Nephron progenitor cell (in vitro differentiated cells): ENCODE results near the gene ITPRIP.

Experiments used
- DNase-seq: peaks from one replicate; pipeline ENCODE4 v3.0.0; 2021
- H3K27ac Mint-ChIP-seq: 2 replicates; pipeline ENCODE4 v1.8.0; 2021; ENCODE audit warnings: mild to moderate bottlenecking, moderate library complexity, mixed read lengths
- H3K27me3 Mint-ChIP-seq: 2 replicates; pipeline ENCODE4 v1.8.0; 2021; ENCODE audit warnings: mild to moderate bottlenecking, low read depth, mixed read lengths; ENCODE audit not compliant: poor library complexity
- H3K36me3 Mint-ChIP-seq: 2 replicates; pipeline ENCODE4 v1.8.0; 2021; ENCODE audit warnings: low read depth, mixed read lengths
- H3K4me1 Mint-ChIP-seq: 2 replicates; pipeline ENCODE4 v1.8.0; 2021; ENCODE audit warnings: mixed read lengths
- H3K4me3 Mint-ChIP-seq: 2 replicates; pipeline ENCODE4 v1.8.0; 2021; ENCODE audit warnings: mild to moderate bottlenecking, moderate library complexity, mixed read lengths
- H3K9me3 Mint-ChIP-seq: 2 replicates; pipeline ENCODE4 v1.8.0; 2021; ENCODE audit warnings: mild to moderate bottlenecking, moderate library complexity, mixed read lengths
- TF ChIP-seq, protein P1 (sequence below): fragments of 200-600 bp; sonication (generic); IDR thresholded peaks from 2 replicates; pipeline ENCODE4 v1.5.0; 2021; ENCODE audit warnings: antibody characterized with exemption

ITPRIP gene

DNA sequence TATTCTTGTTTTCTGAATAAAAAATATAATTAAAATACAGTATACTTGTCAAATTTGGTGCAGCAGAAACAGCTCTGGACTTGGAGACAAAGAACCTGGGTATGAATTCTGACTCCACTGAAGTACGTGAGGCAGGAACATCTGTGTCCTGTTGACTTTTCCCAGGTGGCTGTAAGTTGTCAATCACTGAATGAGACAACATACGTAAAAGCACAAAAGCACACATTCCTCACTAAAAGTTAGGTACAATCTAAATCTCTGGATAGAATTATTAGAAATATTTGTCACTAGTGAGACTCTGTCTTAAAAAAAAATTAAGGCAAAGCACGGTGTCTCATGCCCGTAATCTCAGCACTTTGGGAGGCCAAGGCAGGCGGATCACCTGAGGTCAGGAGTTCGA, 33.5 kb upstream of the ITPRIP start:
- no peak overlapping the region for H3K4me3 Mint-ChIP-seq
- H3K9me3 Mint-ChIP-seq, result peaks cover 22% of the 10 kb centered on the region
- no peak for DNase-seq
- no peaks in the 10 kb centered on the region for H3K4me1 Mint-ChIP-seq
- TF ChIP-seq, protein P1, sequence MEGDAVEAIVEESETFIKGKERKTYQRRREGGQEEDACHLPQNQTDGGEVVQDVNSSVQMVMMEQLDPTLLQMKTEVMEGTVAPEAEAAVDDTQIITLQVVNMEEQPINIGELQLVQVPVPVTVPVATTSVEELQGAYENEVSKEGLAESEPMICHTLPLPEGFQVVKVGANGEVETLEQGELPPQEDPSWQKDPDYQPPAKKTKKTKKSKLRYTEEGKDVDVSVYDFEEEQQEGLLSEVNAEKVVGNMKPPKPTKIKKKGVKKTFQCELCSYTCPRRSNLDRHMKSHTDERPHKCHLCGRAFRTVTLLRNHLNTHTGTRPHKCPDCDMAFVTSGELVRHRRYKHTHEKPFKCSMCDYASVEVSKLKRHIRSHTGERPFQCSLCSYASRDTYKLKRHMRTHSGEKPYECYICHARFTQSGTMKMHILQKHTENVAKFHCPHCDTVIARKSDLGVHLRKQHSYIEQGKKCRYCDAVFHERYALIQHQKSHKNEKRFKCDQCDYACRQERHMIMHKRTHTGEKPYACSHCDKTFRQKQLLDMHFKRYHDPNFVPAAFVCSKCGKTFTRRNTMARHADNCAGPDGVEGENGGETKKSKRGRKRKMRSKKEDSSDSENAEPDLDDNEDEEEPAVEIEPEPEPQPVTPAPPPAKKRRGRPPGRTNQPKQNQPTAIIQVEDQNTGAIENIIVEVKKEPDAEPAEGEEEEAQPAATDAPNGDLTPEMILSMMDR, result no peak
- peaks cover 8% of the 10 kb centered on the region for H3K36me3 Mint-ChIP-seq
- no peaks in the 10 kb centered on the region for H3K27me3 Mint-ChIP-seq
- no peak overlapping the region for H3K27ac Mint-ChIP-seq

DNA sequence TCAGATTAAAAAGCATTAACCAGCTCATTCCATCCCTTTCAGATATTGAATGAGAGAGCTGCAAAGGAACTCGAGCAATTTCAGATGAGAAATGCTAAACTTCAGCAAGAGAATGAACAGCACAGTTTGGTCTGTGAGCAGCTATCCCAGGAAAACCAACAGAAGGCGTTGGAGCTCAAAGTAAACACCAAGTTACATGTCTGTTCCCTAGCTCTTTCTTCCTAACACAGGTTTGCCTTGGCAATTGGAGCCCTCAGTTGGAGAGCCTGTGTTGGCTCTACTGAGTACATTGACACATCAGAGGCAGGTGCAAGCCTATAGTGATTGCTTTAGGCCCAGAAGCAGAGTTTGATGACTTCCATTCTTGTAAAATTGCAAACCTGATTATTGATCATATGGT, 30.1 kb upstream of the ITPRIP start:
- TF ChIP-seq, protein P1, result no peak
- H3K9me3 Mint-ChIP-seq, result peaks cover 29% of the 10 kb centered on the region
- no peak overlapping the region for H3K4me3 Mint-ChIP-seq
- DNase-seq, result no peak
- no peaks in the 10 kb centered on the region for H3K4me1 Mint-ChIP-seq
- no peaks in the 10 kb centered on the region for H3K27me3 Mint-ChIP-seq
- H3K36me3 Mint-ChIP-seq, result peaks cover 13% of the 10 kb centered on the region
- no peak overlapping the region for H3K27ac Mint-ChIP-seq

DNA sequence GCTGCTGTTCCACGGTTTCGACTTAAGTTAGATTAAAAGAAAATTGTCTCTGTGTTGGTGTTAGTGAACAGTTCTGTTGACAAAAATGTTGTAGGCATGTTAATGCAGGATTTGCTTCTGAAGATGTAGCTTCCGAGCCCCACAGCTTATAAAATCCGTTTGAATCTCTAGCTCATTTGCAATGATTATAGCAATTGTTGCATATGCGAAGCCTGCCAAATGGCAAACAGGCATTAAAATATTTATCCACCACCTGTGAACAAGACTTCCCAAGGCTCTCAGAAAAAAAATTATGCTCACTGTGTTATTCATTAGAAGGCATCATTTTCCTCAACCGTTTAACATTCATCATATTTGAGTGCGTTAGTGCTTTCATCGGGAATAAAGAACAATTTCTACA, 29.6 kb upstream of the ITPRIP start:
- Mint-ChIP-seq H3K4me3 (no peak overlapping the region), H3K27ac (no peak overlapping the region), H3K9me3 (peaks cover 26% of the 10 kb centered on the region), H3K27me3 (no peaks in the 10 kb centered on the region), H3K4me1 (no peaks in the 10 kb centered on the region), H3K36me3 (peaks cover 13% of the 10 kb centered on the region)
- TF ChIP-seq, protein P1, result no peak
- DNase-seq, result no peak

DNA sequence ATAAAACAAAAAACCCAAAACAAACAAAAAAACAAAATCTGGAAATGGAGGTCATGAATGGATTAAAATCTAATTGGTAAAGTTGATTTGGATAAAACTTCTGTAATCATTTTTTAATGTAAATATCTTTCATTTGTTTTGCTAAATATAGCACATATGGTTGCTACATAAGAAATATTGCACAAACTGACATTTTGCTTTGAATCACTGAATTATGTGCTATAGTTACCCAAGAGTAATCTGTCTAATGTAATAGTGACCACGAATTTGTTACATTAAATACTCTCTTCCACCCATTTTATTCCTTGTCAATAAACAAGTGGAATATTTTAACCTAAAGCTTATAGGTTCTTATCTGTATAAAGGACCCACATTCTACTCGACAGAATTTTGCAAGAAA, 21.5 kb upstream of the ITPRIP start:
- Mint-ChIP-seq H3K9me3 (peaks cover 15% of the 10 kb centered on the region), H3K27me3 (peaks cover 3% of the 10 kb centered on the region), H3K36me3 (peaks cover 5% of the 10 kb centered on the region), H3K4me1 (no peaks in the 10 kb centered on the region), H3K4me3 (no peak overlapping the region), H3K27ac (no peak overlapping the region)
- TF ChIP-seq, protein P1, result no peak
- no peak for DNase-seq

DNA sequence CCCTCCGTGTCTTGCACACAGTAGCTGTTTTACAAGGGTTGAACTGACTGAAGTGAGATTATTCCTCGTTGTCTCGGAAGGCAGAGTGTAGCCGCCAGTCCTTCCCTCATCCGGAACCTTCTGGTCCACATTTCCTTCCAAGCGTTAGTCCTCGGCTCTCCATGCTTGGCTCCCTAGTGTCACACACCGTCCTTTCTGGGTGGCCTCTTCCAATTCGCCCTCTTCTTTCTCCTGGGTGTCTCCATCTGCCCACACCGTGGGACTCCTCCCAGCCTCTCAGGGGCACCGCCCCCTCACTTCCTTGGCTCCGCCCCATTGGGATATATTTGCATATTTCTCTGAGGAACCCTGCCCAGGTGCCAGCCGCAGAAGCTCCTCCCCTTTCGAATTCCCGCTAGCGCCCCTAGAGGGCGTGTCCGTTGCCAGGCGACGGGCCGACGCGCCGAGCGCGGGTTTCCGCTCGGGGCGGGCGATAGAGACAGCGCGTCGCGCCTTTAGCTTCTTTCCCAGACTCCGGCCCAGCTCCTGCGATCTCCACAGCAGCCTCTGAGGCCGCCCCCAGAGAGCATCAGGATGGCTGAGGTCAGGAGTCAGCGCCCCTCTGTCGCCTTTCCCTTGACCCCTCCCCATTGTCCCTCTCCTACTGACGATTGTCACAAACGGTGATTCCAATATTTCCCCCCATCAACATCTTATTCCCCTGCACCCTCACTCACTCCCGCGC, 15.2 kb upstream of the ITPRIP start, which contains the start of gene CFAP58:
Gene CFAP58, plus strand, starts transcription at position 509 of the 724 bp plus-strand sequence. Its CDS starts 65 bp downstream, at position 574.
- H3K9me3 Mint-ChIP-seq, result peaks cover 3% of the 10 kb centered on the region
- H3K36me3 Mint-ChIP-seq, result no peaks in the 10 kb centered on the region
- DNase-seq, result peak; percentile 93
- H3K27ac Mint-ChIP-seq, result no peak within 1 kb of the TSS
- peaks cover 5% of the 10 kb centered on the region for H3K4me1 Mint-ChIP-seq
- peaks cover 7% of the 10 kb centered on the region for H3K27me3 Mint-ChIP-seq
- H3K4me3 Mint-ChIP-seq, result no peak within 1 kb of the TSS
- TF ChIP-seq, protein P1, result peak; percentile 64

DNA sequence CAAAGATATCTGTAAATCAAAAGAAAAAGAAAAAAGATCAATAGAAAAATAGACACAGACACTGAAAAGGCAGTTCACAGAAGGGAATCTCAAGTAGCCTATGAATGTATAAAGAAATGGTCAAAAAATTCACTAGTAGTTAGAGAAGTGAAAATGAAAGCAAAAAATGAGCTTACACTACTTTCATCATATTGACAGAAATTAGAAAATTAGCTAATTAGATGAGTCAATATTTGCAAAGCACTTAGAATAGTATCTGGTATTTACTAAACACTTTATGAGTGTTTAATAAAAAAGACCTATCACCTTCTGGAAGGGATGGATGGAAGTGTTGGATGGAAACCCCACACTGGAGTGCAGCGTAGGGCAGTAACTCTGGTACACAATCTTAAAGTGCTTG, 13.7 kb upstream of the ITPRIP start:
- Mint-ChIP-seq H3K4me1 (peaks cover 9% of the 10 kb centered on the region), H3K36me3 (no peaks in the 10 kb centered on the region), H3K27ac (no peak overlapping the region), H3K9me3 (peaks cover 3% of the 10 kb centered on the region), H3K4me3 (no peak overlapping the region), H3K27me3 (peaks cover 9% of the 10 kb centered on the region)
- TF ChIP-seq, protein P1, result no peak
- no peak for DNase-seq
